AG09319 (cell line): ENCODE measurements around the gene EFEMP2.
A peak's percentile ranks its signal among the peaks of the same experiment; 100 is the strongest.

ENCODE experiments used
- DNase-seq: peaks from one replicate; pipeline ENCODE4 v3.0.0-alpha.2; 2010; ENCODE audit warnings: low read depth; ENCODE audit errors: extremely low read depth
- TF ChIP-seq, protein P1 (sequence below): IDR thresholded peaks from 2 replicates; pipeline ENCODE4 v1.5.1; 2011; ENCODE audit warnings: low read depth, mild to moderate bottlenecking, inconsistent platforms, low read length, moderate library complexity

EFEMP2 gene

DNA sequence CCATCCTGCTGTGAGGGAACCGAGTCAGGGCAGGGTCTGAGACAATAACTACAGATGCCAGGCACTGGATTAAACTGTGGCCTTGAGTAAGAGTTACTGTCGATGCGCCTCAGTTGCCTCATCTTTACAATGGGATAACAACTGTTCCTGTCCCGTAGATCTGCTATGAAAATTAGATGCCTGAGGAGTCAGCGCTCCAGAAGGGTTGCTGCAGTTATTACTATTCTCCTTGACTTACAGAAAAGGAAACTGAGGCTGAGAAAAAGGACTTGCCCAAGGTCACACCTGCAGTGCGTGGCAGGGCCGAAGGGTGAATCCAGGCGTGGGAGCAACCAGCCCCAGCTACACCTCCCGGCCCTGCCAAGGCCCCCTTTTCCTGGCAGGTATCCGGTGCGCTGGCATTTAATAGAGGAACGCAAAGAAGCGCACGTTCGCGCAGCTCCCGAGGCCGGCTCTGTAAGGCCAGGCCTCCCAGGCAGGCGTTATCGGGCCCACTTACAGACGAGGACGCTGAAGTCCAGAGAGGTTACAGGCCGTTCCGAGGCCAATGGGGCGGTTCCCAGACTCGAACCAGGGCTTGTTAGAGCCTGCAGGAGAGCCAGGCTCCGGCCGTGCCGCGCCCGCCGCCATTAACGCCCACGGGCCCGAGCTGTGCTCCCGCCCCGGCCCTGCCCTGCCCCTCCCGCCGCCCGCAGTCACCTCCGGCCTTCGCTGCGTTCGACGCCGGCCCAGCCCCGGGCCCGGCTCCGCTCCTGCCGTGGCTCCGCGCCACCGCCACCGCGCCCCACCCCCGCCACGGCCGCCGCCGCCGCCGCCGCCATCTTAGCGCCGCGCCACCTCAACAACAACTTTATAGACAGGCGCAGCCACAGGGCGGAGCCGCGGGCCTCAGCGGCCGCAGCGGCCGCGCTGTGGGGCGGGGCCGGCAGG, 45.9 kb upstream of the EFEMP2 start, which contains the start of gene C11orf68:
Gene C11orf68, minus strand, starts transcription at position 852 of the 930 bp plus-strand sequence. Its CDS starts 31 bp downstream, at position 821.
- TF ChIP-seq, protein P1, sequence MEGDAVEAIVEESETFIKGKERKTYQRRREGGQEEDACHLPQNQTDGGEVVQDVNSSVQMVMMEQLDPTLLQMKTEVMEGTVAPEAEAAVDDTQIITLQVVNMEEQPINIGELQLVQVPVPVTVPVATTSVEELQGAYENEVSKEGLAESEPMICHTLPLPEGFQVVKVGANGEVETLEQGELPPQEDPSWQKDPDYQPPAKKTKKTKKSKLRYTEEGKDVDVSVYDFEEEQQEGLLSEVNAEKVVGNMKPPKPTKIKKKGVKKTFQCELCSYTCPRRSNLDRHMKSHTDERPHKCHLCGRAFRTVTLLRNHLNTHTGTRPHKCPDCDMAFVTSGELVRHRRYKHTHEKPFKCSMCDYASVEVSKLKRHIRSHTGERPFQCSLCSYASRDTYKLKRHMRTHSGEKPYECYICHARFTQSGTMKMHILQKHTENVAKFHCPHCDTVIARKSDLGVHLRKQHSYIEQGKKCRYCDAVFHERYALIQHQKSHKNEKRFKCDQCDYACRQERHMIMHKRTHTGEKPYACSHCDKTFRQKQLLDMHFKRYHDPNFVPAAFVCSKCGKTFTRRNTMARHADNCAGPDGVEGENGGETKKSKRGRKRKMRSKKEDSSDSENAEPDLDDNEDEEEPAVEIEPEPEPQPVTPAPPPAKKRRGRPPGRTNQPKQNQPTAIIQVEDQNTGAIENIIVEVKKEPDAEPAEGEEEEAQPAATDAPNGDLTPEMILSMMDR: no peak
- DNase-seq: no peak

DNA sequence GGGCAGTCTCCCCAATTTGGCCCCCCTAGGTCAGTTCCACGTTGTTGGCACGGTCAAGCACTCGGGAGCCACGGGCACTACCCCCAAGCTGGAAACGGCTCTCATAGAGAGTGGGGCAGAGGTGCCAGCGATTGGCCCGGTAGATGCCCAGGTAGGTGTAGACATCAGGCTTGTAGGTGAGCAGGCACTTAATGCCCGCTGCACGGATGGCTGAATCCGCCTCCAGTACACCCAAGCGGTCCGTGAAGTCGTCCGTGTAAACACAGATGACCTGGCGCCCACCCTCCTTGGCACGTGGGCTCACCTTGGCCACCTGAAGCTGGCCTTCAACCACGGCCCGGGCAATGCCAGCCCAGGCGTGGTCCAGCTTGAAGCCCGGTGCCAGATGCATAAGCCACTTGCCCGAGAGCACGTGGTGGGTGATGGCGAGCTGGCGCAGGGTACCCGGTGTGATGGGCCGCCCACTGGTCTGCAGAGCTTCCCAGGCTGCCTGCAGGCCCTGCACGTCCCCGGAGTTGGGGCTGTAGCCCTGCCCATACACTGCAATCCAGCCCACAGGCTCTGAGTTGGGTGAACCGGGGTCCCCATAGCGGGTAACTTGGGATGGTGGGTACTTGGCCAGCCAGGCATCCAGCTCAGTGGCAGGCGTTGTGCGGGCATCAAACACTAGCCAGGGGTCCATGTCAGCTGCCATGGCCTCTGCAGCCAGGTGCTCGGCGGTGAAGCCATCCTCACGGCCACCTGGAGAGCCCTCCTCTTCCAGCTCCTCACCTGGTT, 45.0 kb upstream of the EFEMP2 start:
- DNase-seq: no peak
- TF ChIP-seq, protein P1: no peak

DNA sequence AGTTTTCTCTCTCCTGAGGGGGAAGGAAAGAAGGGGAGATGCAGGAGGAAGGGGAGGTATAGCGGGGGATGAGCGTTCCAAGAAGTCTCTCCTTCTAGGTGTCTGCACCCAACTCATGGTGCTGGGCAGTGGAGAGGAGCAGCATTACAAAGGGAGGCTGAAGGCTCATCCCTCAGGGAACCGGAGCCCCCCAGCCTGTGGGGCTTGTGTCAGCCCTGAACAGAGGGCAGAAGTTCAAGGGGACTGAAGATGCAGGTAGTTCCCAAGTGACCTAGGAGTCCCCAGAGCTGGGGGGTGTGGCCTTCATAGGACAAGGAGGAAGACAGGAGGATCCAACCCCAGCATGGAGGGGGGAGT, 44.5 kb upstream of the EFEMP2 start:
- no peak for DNase-seq
- TF ChIP-seq, protein P1: no peak

DNA sequence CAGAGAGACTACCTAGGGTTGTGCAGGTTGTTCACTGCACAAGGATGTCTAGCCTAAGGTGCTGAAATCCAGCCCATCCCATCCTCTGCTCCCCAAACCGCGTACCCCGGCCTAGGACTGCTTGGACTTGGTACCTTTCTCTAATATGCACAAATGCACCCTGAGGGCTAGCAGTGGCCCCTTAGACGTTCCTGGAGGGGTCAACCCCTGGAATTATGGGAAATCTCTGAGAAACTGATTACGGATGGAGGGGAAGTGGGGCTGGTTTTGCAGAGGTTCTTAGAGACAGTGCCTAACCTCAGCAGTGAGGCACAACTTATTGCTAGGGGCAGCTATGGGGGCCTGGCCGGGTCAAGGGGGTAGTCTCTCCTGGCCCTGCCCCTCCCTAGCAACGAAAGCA, 43.8 kb upstream of the EFEMP2 start:
- no peak for DNase-seq
- TF ChIP-seq, protein P1: no peak

DNA sequence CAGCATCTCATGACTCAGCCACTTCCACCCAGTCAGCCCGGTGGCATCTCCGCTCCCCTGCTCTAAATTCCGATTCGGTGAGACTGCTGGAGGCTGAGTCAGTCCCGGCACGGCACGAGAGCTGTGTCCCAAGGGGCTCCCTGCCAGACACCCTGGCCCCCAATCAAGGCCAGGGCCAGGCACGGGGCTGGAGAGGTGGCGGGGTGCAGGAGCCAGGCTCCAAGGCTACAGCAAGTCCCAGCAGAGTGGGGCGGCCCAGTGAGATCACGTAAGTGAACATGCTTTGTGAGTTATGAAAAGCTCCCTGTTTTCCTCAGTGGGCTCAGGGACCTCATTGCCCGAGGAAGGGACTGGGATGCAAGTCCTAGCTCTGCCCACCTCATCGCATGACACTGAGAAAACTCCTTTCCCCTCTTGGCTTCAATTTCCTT, 43.2 kb upstream of the EFEMP2 start:
- TF ChIP-seq, protein P1: no peak
- peak; percentile 94 for DNase-seq

DNA sequence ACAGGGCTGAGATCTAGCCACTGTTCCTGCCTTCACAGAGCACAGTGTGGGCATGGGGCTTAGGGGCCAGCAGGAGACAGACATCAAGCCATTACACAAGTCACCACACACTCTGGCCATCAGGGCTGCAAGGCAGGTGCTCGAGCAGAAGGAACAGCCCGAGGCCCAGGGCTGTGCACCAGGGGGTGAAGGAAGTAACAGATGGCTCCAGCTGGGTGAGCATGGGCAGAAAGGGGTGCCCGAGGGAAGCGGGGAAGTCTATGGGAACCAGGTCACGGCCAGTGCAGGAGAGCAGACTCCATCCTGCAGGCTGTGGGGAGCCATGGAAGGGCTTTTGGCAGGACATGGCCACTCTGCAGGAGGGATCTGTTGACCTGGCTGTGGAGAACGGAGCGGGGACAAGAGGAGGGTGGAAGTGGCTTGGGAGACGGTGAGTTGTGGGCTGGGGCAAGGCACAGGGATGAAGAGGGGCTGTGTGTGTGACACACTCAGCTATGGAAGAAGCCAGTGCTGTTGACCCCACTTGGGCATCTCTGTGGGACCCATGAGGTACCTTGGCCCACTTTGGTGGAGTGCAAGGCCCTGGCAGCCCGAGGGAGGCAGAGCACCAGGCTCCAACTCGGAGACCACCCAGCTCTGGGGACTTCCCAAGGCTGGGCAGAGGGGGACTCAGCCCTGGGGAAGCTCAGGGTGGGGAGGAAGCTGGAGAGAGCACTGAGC, 42.7 kb upstream of the EFEMP2 start:
- TF ChIP-seq, protein P1: no peak
- DNase-seq: no peak
